IMR-90 (cell line): ENCODE data around the gene AGAP6. TPM values are rescaled to one million over a fixed set of nuclear protein-coding genes. Genes with fewer than 3 reads are reported as not detected.

ENCODE experiments used
- ATAC-seq: fragments of 200-7000 bp; cut with Tn5 transposase; 2 replicates; pipeline ENCODE4 v1.9.1; 2020; ENCODE audit warnings: low read depth, mild to moderate bottlenecking, moderate library complexity
- BruUV-seq: library from RNA; stranded (reverse); fragments of 400-500 nt; replicated peaks from 2 replicates; lab custom pipeline; 2021; lab: Mats Ljungman, UMichigan
- CTCF ChIA-PET: fragments of 300-600 bp; formaldehyde crosslinking; extraction: SDS; loops from one replicate; lab custom pipeline; 2021; ENCODE audit warnings: antibody characterized with exemption; lab: Yijun Ruan, JAX
- POLR2A ChIA-PET: fragments of 300-600 bp; sonication (Branson Sonifier 250); formaldehyde crosslinking; loops from one replicate; lab custom pipeline; 2022; ENCODE audit warnings: antibody characterized with exemption; ENCODE audit not compliant: unreplicated experiment; lab: Charles Lee
- DNase-seq: peaks from one replicate; pipeline ENCODE4 v3.0.0; 2013
- H2AFZ ChIP-seq: replicated peaks from 2 replicates; pipeline ENCODE3; 2013; ENCODE audit warnings: low read length, mild to moderate bottlenecking; ENCODE audit not compliant: poor library complexity
- H2AK5ac ChIP-seq: 2 replicates; pipeline ENCODE4 v1.6.1; 2013; ENCODE audit warnings: low read depth, low read length, inconsistent platforms
- H2AK9ac ChIP-seq: replicated peaks from 2 replicates; pipeline ENCODE3; 2013; ENCODE audit warnings: mild to moderate bottlenecking, low read depth, low read length, moderate library complexity; ENCODE audit not compliant: poor library complexity
- H2BK120ac ChIP-seq: 2 replicates; pipeline ENCODE4 v1.6.1; 2013; ENCODE audit warnings: low read depth, low read length, inconsistent platforms
- H2BK15ac ChIP-seq: 3 replicates; pipeline ENCODE4 v1.6.1; 2013; ENCODE audit warnings: low read depth, low read length, inconsistent platforms
- H2BK20ac ChIP-seq: 2 replicates; pipeline ENCODE4 v1.6.1; 2013; ENCODE audit warnings: low read depth, mild to moderate bottlenecking, inconsistent platforms, low read length, moderate library complexity
- H2BK5ac ChIP-seq: 2 replicates; pipeline ENCODE4 v1.6.1; 2013; ENCODE audit warnings: mild to moderate bottlenecking, low read depth, low read length, inconsistent platforms; ENCODE audit not compliant: poor library complexity, severe bottlenecking
- H3K14ac ChIP-seq: replicated peaks from 2 replicates; pipeline ENCODE4 v1.6.1; 2013; ENCODE audit warnings: low read depth, low read length, inconsistent platforms
- H3K18ac ChIP-seq: 2 replicates; pipeline ENCODE4 v1.6.1; 2013; ENCODE audit warnings: low read depth, low read length, control low read depth
- H3K23ac ChIP-seq: 2 replicates; pipeline ENCODE4 v1.6.1; 2013; ENCODE audit warnings: low read depth, low read length, inconsistent platforms
- H3K27ac ChIP-seq: 2 replicates; pipeline ENCODE4 v1.5.1; 2013; ENCODE audit warnings: mild to moderate bottlenecking, control low read depth, low read length; ENCODE audit not compliant: insufficient read depth
- H3K27me3 ChIP-seq: 2 replicates; pipeline ENCODE4 v1.6.1; 2013; ENCODE audit warnings: low read length; ENCODE audit not compliant: control insufficient read depth, insufficient read depth
- H3K36me3 ChIP-seq: 2 replicates; pipeline ENCODE4 v1.6.1; 2013; ENCODE audit warnings: low read length, mixed read lengths; ENCODE audit not compliant: control insufficient read depth, insufficient read depth
- H3K4ac ChIP-seq: 2 replicates; pipeline ENCODE4 v1.6.1; 2013; ENCODE audit warnings: low read depth, low read length, inconsistent platforms
- H3K4me1 ChIP-seq: 2 replicates; pipeline ENCODE4 v1.6.1; 2013; ENCODE audit warnings: low read length, mixed read lengths; ENCODE audit not compliant: control insufficient read depth, insufficient read depth
- H3K4me2 ChIP-seq: 2 replicates; pipeline ENCODE4 v1.6.1; 2013; ENCODE audit warnings: low read depth, mild to moderate bottlenecking, control low read depth, low read length, moderate library complexity
- H3K4me3 ChIP-seq: 2 replicates; pipeline ENCODE4 v1.5.1; 2013; ENCODE audit warnings: low read depth, mild to moderate bottlenecking, control low read depth, low read length, moderate library complexity; ENCODE audit not compliant: insufficient read depth
- H3K56ac ChIP-seq: 2 replicates; pipeline ENCODE4 v1.6.1; 2013; ENCODE audit warnings: low read length, inconsistent platforms; ENCODE audit not compliant: insufficient read depth; ENCODE audit errors: extremely low read depth
- H3K79me1 ChIP-seq, 2 experiments: 2 replicates each; pipeline ENCODE4 v1.6.1; 2013; ENCODE audit warnings: low read length in 2 of 2, inconsistent platforms in 1 of 2, low read depth in 1 of 2
- H3K9ac ChIP-seq: 2 replicates; pipeline ENCODE4 v1.6.1; 2013; ENCODE audit warnings: low read depth, low read length, control low read depth
- H3K9me1 ChIP-seq: 2 replicates; pipeline ENCODE4 v1.6.1; 2013; ENCODE audit warnings: low read length, inconsistent platforms; ENCODE audit not compliant: insufficient read depth
- H3K9me3 ChIP-seq: 2 replicates; pipeline ENCODE4 v1.6.1; 2013; ENCODE audit warnings: low read length; ENCODE audit not compliant: control insufficient read depth, insufficient read depth
- H4K20me1 ChIP-seq: 2 replicates; pipeline ENCODE4 v1.6.1; 2013; ENCODE audit warnings: low read length, inconsistent platforms; ENCODE audit not compliant: insufficient read depth
- H4K5ac ChIP-seq: 2 replicates; pipeline ENCODE4 v1.6.1; 2013; ENCODE audit warnings: mild to moderate bottlenecking, low read depth, low read length, control low read depth
- H4K8ac ChIP-seq, 2 experiments: 2 replicates each; pipeline ENCODE4 v1.6.1; 2013; ENCODE audit warnings: low read depth in 2 of 2, low read length in 2 of 2, control low read depth in 1 of 2, inconsistent platforms in 1 of 2
- H4K91ac ChIP-seq: 2 replicates; pipeline ENCODE4 v1.6.1; 2013; ENCODE audit warnings: low read depth, low read length, inconsistent platforms; ENCODE audit not compliant: insufficient read depth
- BHLHE40 ChIP-seq: fragments of 150-350 bp; IDR thresholded peaks from 2 replicates; pipeline ENCODE4 v1.6.1; 2016; ENCODE audit warnings: mild to moderate bottlenecking, low read depth, low read length
- CHD1 ChIP-seq: IDR thresholded peaks from 2 replicates; pipeline ENCODE4 v1.6.1; 2012; ENCODE audit warnings: low read depth, low read length, improper control_type of control experiment
- ELK1 ChIP-seq: fragments of 150-350 bp; IDR thresholded peaks from 2 replicates; pipeline ENCODE4 v1.6.1; 2016; ENCODE audit warnings: low read depth, mild to moderate bottlenecking, low read length, moderate library complexity, borderline replicate concordance
- FOS ChIP-seq: fragments of 150-350 bp; IDR thresholded peaks from 2 replicates; pipeline ENCODE4 v1.6.1; 2016; ENCODE audit warnings: low read depth, low read length
- MAFK ChIP-seq: IDR thresholded peaks from 2 replicates; pipeline ENCODE4 v1.6.1; 2012; ENCODE audit warnings: low read depth, low read length, improper control_type of control experiment
- MAZ ChIP-seq: IDR thresholded peaks from 2 replicates; pipeline ENCODE4 v1.6.1; 2012; ENCODE audit warnings: low read depth, mild to moderate bottlenecking, low read length, improper control_type of control experiment, moderate library complexity, borderline replicate concordance
- NFE2L2 ChIP-seq: fragments of 150-350 bp; IDR thresholded peaks from 2 replicates; pipeline ENCODE4 v1.6.1; 2016; ENCODE audit warnings: low read depth, mild to moderate bottlenecking, low read length
- POLR2A ChIP-seq: IDR thresholded peaks from 2 replicates; pipeline ENCODE4 v1.6.1; 2012; ENCODE audit warnings: mild to moderate bottlenecking, low read depth, low read length
- RAD21 ChIP-seq: IDR thresholded peaks from 2 replicates; pipeline ENCODE4 v1.6.1; 2012; ENCODE audit warnings: low read length, improper control_type of control experiment
- RCOR1 ChIP-seq: IDR thresholded peaks from 2 replicates; pipeline ENCODE4 v1.6.1; 2012; ENCODE audit warnings: mild to moderate bottlenecking, low read length, improper control_type of control experiment; ENCODE audit not compliant: insufficient replicate concordance
- RFX5 ChIP-seq: IDR thresholded peaks from 2 replicates; pipeline ENCODE4 v1.8.0; 2012; ENCODE audit warnings: low read depth, mild to moderate bottlenecking, low read length, moderate library complexity
- USF2 ChIP-seq: fragments of 150-350 bp; IDR thresholded peaks from 2 replicates; pipeline ENCODE4 v1.6.1; 2017; ENCODE audit warnings: mild to moderate bottlenecking, antibody characterized with exemption, low read length, low read depth
- WGBS, 2 experiments: methylation state at CpG; one replicate each; pipeline versions ENCODE4 v1.1.5 to v1.1.7; 2013; ENCODE audit warnings: missing lambda C conversion rate in 2 of 2; ENCODE audit not compliant: insufficient read length in 1 of 2; ENCODE audit errors: extremely low coverage in 2 of 2; 5-methylcytosine and 5-hydroxymethylcytosine counted together
- dilution Hi-C: fragments of 300-500 bp; cut with HindIII; formaldehyde crosslinking; loops from one replicate; pipeline ENCODE4 v1.14.3; 2018; ENCODE audit warnings: low sequenced_read_pairs; ENCODE audit not compliant: unreplicated experiment
- in situ Hi-C: fragments of 300-500 bp; cut with MboI; formaldehyde crosslinking; loops from 3 replicates; pipeline ENCODE4 v1.14.3; 2019; ENCODE audit warnings: low sequenced_read_pairs, inconsistent platforms, mixed read lengths
- intact Hi-C: fragments of 100-400 bp; cut with micrococcal nuclease; formaldehyde crosslinking; loops from 2 replicates; pipeline ENCODE4 v1.10.0; 2022
- polyA plus RNA-seq, 3 experiments: library from polyadenylated mRNA; depleted of rRNA; stranded (reverse); fragments of >200 nt; gene quantifications; 2 replicates each; pipeline ENCODE4 v1.2.3, GENCODE V29; 2012; ENCODE audit warnings: low replicate concordance in 1 of 3
- total RNA-seq: library from RNA; depleted of rRNA; stranded (reverse); fragments of >200 nt; gene quantifications from 2 replicates; pipeline ENCODE4 v1.2.3, GENCODE V29; 2012

Gene AGAP6
- total and polyA plus RNA-seq, 2 of the 4 experiments (the other 2 are of a cell fraction): 2.3 to 13.6 TPM

GRCh38 chr10:50044941-50045664 is 56.9 kb downstream of the AGAP6 start:
- Histone ChIP-seq H3K79me1 (no peaks in the 10 kb centered on the region), H3K36me3 (no peaks in the 10 kb centered on the region), H3K23ac (no peak overlapping the region), H3K9me3 (no peaks in the 10 kb centered on the region), H2BK5ac (no peak overlapping the region), H4K5ac (no peak overlapping the region), H3K4me1 (0 out of 2 replicates have a peak, but pooled peaks cover 1% of the 10 kb centered on the region), H3K56ac (no peak overlapping the region), H2AK9ac (no peak overlapping the region), H2AK5ac (no peak overlapping the region), H3K14ac (no peak overlapping the region), H3K27ac (no peak overlapping the region), H3K4me3 (no peak overlapping the region), H3K9ac (no peak overlapping the region), H2BK120ac (no peak overlapping the region), H3K4me2 (no peak overlapping the region), H3K9me1 (no peaks in the 10 kb centered on the region), H2BK20ac (no peak overlapping the region), H3K4ac (no peak overlapping the region), H2AFZ (no peak overlapping the region), H3K18ac (no peak overlapping the region), H2BK15ac (no peak overlapping the region), H4K20me1 (no peaks in the 10 kb centered on the region), H3K27me3 (no peaks in the 10 kb centered on the region; the same call in 1 of the 2 replicates), H4K8ac (no peak overlapping the region), H4K91ac (no peak overlapping the region)
- dilution Hi-C loops (no loop called here), intact Hi-C loops (no loop called here), in situ Hi-C loops (no loop called here)
- peak; percentile 51 for ATAC-seq
- ChIA-PET CTCF (no interaction called here), POLR2A (no interaction called here)
- peak; percentile 33 for DNase-seq
- TF ChIP-seq RFX5 (no peak), ELK1 (no peak), BHLHE40 (no peak), CHD1 (no peak), MAZ (no peak), RCOR1 (no peak), FOS (no peak), RAD21 (no peak), USF2 (no peak), MAFK (no peak), POLR2A (no peak), NFE2L2 (no peak)
- BruUV-seq: no TSS peak
- 40% methylated on average over 1 of the region's 5 CpGs; no CpG with 5 or more reads in 1 of the 2 experiments for WGBS, 2 experiments
